Measurements from ENCODE around the gene PRKX. TPM values are rescaled to one million over a fixed set of nuclear protein-coding genes. Genes with fewer than 3 reads are reported as not detected.

PRKX gene
- total and polyA plus RNA-seq, 2 of the 4 experiments (the other 2 are of a cell fraction) = 7.2 to 14.9 TPM

GRCh38 chrX:3674881-3675280 is 38.6 kb downstream of the PRKX start:
- Histone ChIP-seq H3K79me1 (ENCODE audit: low read depth in 1 of 2, low read length in 2 of 2) (0 out of 4 replicates have a peak, but pooled peaks cover 0 to 4% of the 10 kb centered on the region in 2 experiments), H3K4me1 (ENCODE audit: control insufficient read depth, insufficient read depth, low read length) (peaks cover 2% of the 10 kb centered on the region; the same call in 1 of the 2 replicates), H3K9me1 (ENCODE audit: insufficient read depth, low read length) (no peaks in the 10 kb centered on the region), H2BK120ac (ENCODE audit: low read depth, low read length) (no peak overlapping the region), H4K91ac (ENCODE audit: insufficient read depth, low read depth, low read length) (no peak overlapping the region), H2BK20ac (ENCODE audit: low read depth, low read length) (no peak overlapping the region), H3K4me2 (ENCODE audit: low read depth, low read length) (no peak overlapping the region), H3K27me3 (ENCODE audit: control insufficient read depth, insufficient read depth, low read length) (no peaks in the 10 kb centered on the region), H2AFZ (replicated peaks; ENCODE audit: low read length, poor library complexity) (no peak overlapping the region), H3K14ac (replicated peaks; ENCODE audit: low read depth, low read length) (no peak overlapping the region), H2AK9ac (replicated peaks; ENCODE audit: low read depth, low read length, poor library complexity) (no peak overlapping the region), H2BK5ac (ENCODE audit: low read depth, low read length, poor library complexity, severe bottlenecking) (no peak overlapping the region), H2AK5ac (ENCODE audit: low read depth, low read length) (no peak overlapping the region), H3K4ac (ENCODE audit: low read depth, low read length) (no peak overlapping the region), H2BK15ac (ENCODE audit: low read depth, low read length) (no peak overlapping the region), H3K9me3 (ENCODE audit: control insufficient read depth, insufficient read depth, low read length) (peaks cover 2% of the 10 kb centered on the region; the same call in 1 of the 2 replicates), H3K9ac (ENCODE audit: low read depth, low read length) (no peak overlapping the region), H3K27ac (ENCODE audit: insufficient read depth, low read length) (no peak overlapping the region), H4K20me1 (ENCODE audit: insufficient read depth, low read length) (no peaks in the 10 kb centered on the region; the same call in 1 of the 2 replicates), H3K4me3 (ENCODE audit: insufficient read depth, low read depth, low read length) (no peak overlapping the region), H3K23ac (ENCODE audit: low read depth, low read length) (no peak overlapping the region), H4K5ac (ENCODE audit: low read depth, low read length) (no peak overlapping the region), H4K8ac (ENCODE audit: low read depth in 2 of 2, low read length in 2 of 2) (no peak overlapping the region), H3K36me3 (ENCODE audit: control insufficient read depth, insufficient read depth, low read length) (peaks cover 12% of the 10 kb centered on the region), H3K18ac (ENCODE audit: low read depth, low read length) (no peak overlapping the region), H3K56ac (ENCODE audit: extremely low read depth, insufficient read depth, low read length) (no peak overlapping the region)
- dilution Hi-C loops (cut with HindIII; ENCODE audit: low sequenced_read_pairs, unreplicated experiment) (no loop called here), intact Hi-C loops (cut with micrococcal nuclease) (no loop called here), in situ Hi-C loops (cut with MboI; ENCODE audit: low sequenced_read_pairs) (no loop called here)
- no peak for ATAC-seq (ENCODE audit: low read depth)
- WGBS, 2 experiments (ENCODE audit: extremely low coverage in 2 of 2, insufficient read length in 1 of 2) = 83% methylated on average over 1 of the region's 8 CpGs; no CpG with 5 or more reads in 1 of the 2 experiments
- BruUV-seq (replicated peaks) = no TSS peak
- ChIA-PET POLR2A (ENCODE audit: unreplicated experiment) (no interaction called here), CTCF (no interaction called here)
- no peak for DNase-seq
- no peak for TF ChIP-seq CTCF (conservative IDR thresholded peaks at IDR 0.05; ENCODE audit: low read depth, low read length)
- no peak for TF ChIP-seq CEBPB (IDR thresholded peaks at IDR 0.05; ENCODE audit: low read depth, low read length)
- TF ChIP-seq BHLHE40 (IDR thresholded peaks at IDR 0.05; ENCODE audit: low read depth, low read length) = no peak
- no peak for TF ChIP-seq SMC3 (IDR thresholded peaks at IDR 0.05; ENCODE audit: low read depth, low read length)
- TF ChIP-seq, protein P1, sequence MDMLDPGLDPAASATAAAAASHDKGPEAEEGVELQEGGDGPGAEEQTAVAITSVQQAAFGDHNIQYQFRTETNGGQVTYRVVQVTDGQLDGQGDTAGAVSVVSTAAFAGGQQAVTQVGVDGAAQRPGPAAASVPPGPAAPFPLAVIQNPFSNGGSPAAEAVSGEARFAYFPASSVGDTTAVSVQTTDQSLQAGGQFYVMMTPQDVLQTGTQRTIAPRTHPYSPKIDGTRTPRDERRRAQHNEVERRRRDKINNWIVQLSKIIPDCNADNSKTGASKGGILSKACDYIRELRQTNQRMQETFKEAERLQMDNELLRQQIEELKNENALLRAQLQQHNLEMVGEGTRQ (IDR thresholded peaks at IDR 0.05; ENCODE audit: low read depth, low read length) = no peak
- no peak for TF ChIP-seq MAZ (IDR thresholded peaks at IDR 0.05; ENCODE audit: borderline replicate concordance, low read depth, low read length)
- no peak for TF ChIP-seq RFX5 (IDR thresholded peaks at IDR 0.05; ENCODE audit: low read depth, low read length)
- TF ChIP-seq RCOR1 (IDR thresholded peaks at IDR 0.05; ENCODE audit: insufficient replicate concordance, low read length) = no peak
- TF ChIP-seq NFE2L2 (IDR thresholded peaks at IDR 0.05; ENCODE audit: low read depth, low read length) = no peak
- no peak for TF ChIP-seq CHD1 (IDR thresholded peaks at IDR 0.05; ENCODE audit: low read depth, low read length)
- TF ChIP-seq POLR2A (IDR thresholded peaks at IDR 0.05; ENCODE audit: low read depth, low read length) = no peak
- TF ChIP-seq RAD21 (IDR thresholded peaks at IDR 0.05; ENCODE audit: low read length) = no peak
- no peak for TF ChIP-seq ELK1 (IDR thresholded peaks at IDR 0.05; ENCODE audit: borderline replicate concordance, low read depth, low read length)
- no peak for TF ChIP-seq MXI1 (IDR thresholded peaks at IDR 0.05; ENCODE audit: borderline replicate concordance, low read depth, low read length)
- TF ChIP-seq FOS (IDR thresholded peaks at IDR 0.05; ENCODE audit: low read depth, low read length) = no peak
- TF ChIP-seq MAFK (IDR thresholded peaks at IDR 0.05; ENCODE audit: low read depth, low read length) = no peak
